ENCODE data around the gene IPO9.

- TF ChIP-seq CTCF (IDR thresholded peaks at IDR 0.05) (no peak), POLR2AphosphoS5 (IDR thresholded peaks at IDR 0.05; ENCODE audit: insufficient read depth in 1 of 2, low read depth in 1 of 2) (no peak)
Measured at GRCh38 chr1:201899683-201900429, 70.9 kb downstream of the IPO9 start.
